ENCODE data around the gene SLC12A7.

SLC12A7 gene

GRCh38 chr5:1141834-1142233, 30.0 kb upstream of the SLC12A7 start:
- Histone ChIP-seq H3K9me3 (ENCODE audit: control insufficient read depth, insufficient read depth, low read depth, low read length) (no peaks in the 10 kb centered on the region), H3K36me3 (ENCODE audit: control insufficient read depth in 2 of 2, insufficient read depth in 1 of 2, low read length in 2 of 2) (no peaks in the 10 kb centered on the region), H3K27ac (ENCODE audit: extremely low read depth, low read depth, low read length) (no peak overlapping the region), H3K4me3 (ENCODE audit: low read depth, low read length) (no peak overlapping the region), H3K4me1 (ENCODE audit: control insufficient read depth, insufficient read depth, low read length) (no peaks in the 10 kb centered on the region)
- TF ChIP-seq ZNF830 (tag by site-specific recombination; IDR thresholded peaks at IDR 0.05; ENCODE audit: low read depth): no peak
- TF ChIP-seq ZNF354C (tag by site-specific recombination; IDR thresholded peaks at IDR 0.05; ENCODE audit: borderline replicate concordance, low read depth): no peak
- no peak for TF ChIP-seq REPIN1 (tag by site-specific recombination; IDR thresholded peaks at IDR 0.05; ENCODE audit: low read depth)
- TF ChIP-seq ZIC2 (tag by site-specific recombination; IDR thresholded peaks at IDR 0.05): peak; percentile 39; the same call in 1 of the 2 replicates
- TF ChIP-seq ZNF561 (tag by site-specific recombination; IDR thresholded peaks at IDR 0.05; ENCODE audit: borderline replicate concordance): no peak
- no peak for TF ChIP-seq EGR2 (tag by site-specific recombination; IDR thresholded peaks at IDR 0.05; ENCODE audit: low read depth)
- no peak for TF ChIP-seq PRDM4 (tag by site-specific recombination; IDR thresholded peaks at IDR 0.05)
- 0 out of 2 replicates have a peak, but pooled peaks have one; percentile 11 for TF ChIP-seq GLIS1 (tag by site-specific recombination; IDR thresholded peaks at IDR 0.05)
- TF ChIP-seq ZBTB1 (tag by site-specific recombination; IDR thresholded peaks at IDR 0.05): no peak
- no peak for TF ChIP-seq ZNF175 (tag by site-specific recombination; IDR thresholded peaks at IDR 0.05)
- TF ChIP-seq BCL11B (tag by site-specific recombination; IDR thresholded peaks at IDR 0.05; ENCODE audit: low read depth): no peak
- no peak for TF ChIP-seq KLF17 (tag by site-specific recombination; IDR thresholded peaks at IDR 0.05)
- TF ChIP-seq SALL2 (tag by site-specific recombination; IDR thresholded peaks at IDR 0.05; ENCODE audit: borderline replicate concordance): no peak
- no peak for TF ChIP-seq ZNF624 (tag by site-specific recombination; IDR thresholded peaks at IDR 0.05)
- ChIA-PET CTCF (interaction anchor here (0.9 to 4.0 kb wide), 11 partner anchors 9 to 221 kb away, joined by 3 to 43 read pairs (median 10); no protein-coding TSS in a partner anchor), POLR2A (no interaction called here)

GRCh38 chr5:1140818-1141189, 28.9 kb upstream of the SLC12A7 start:
- CTCF ChIA-PET: interaction anchor here (0.6 to 4.0 kb wide), 42 partner anchors 8 to 504 kb away, joined by 3 to 43 read pairs (median 5); no protein-coding TSS in a partner anchor

More at GRCh38 chr5:1140818-1141189, 28.9 kb upstream of the SLC12A7 start:
- Histone ChIP-seq H3K27ac (ENCODE audit: extremely low read depth, low read depth, low read length) (no peak overlapping the region), H3K4me1 (ENCODE audit: control insufficient read depth, insufficient read depth, low read length) (no peaks in the 10 kb centered on the region), H3K9me3 (ENCODE audit: control insufficient read depth, insufficient read depth, low read depth, low read length) (no peaks in the 10 kb centered on the region), H3K4me3 (ENCODE audit: low read depth, low read length) (no peak overlapping the region), H3K36me3 (ENCODE audit: control insufficient read depth in 2 of 2, insufficient read depth in 1 of 2, low read length in 2 of 2) (no peaks in the 10 kb centered on the region)
- POLR2A ChIA-PET: interaction anchor here (0.9 to 1.8 kb wide), 3 partner anchors 17 to 28 kb away, joined by 3 to 5 read pairs (median 3); no protein-coding TSS in a partner anchor
- TF ChIP-seq GLIS2 (tag by site-specific recombination; IDR thresholded peaks at IDR 0.05) (no peak), ZNF10 (tag by site-specific recombination; IDR thresholded peaks at IDR 0.05) (no peak), ZNF169 (tag by site-specific recombination; IDR thresholded peaks at IDR 0.05) (no peak), ZNF549 (tag by site-specific recombination; IDR thresholded peaks at IDR 0.05) (no peak), WT1 (tag by site-specific recombination; IDR thresholded peaks at IDR 0.05) (no peak), ZBTB44 (tag by site-specific recombination; IDR thresholded peaks at IDR 0.05) (no peak), ZNF747 (tag by site-specific recombination; IDR thresholded peaks at IDR 0.05) (no peak)
